Measurements from ENCODE around the gene KCNE5.
"Not testable (repeated sequence)": the region's sequence is repeated elsewhere in the genome, so short reads cannot be mapped to it uniquely, and the experiment has no call there.

KCNE5 gene

GRCh38 chrX:109614951-109615350, 10.0 kb downstream of the KCNE5 start:
- DNase-seq (ENCODE audit: low read depth): no peak

GRCh38 chrX:109601486-109601885, 23.5 kb downstream of the KCNE5 start:
- no peak for DNase-seq (ENCODE audit: low read depth)

- no peak for DNase-seq (ENCODE audit: low read depth)
These were observed 24.7 kb downstream of the KCNE5 start for GRCh38 chrX:109600237-109600651.

- no peak for DNase-seq (ENCODE audit: low read depth)
These were observed 29.0 kb downstream of the KCNE5 start for GRCh38 chrX:109596015-109596414.

- no peak for DNase-seq (ENCODE audit: low read depth)
These were observed 34.8 kb downstream of the KCNE5 start for GRCh38 chrX:109590176-109590575.

- no peak for DNase-seq (ENCODE audit: low read depth)
These were observed 39.5 kb downstream of the KCNE5 start for GRCh38 chrX:109585488-109585887.

- DNase-seq (ENCODE audit: low read depth): no peak
These were observed 46.1 kb downstream of the KCNE5 start for GRCh38 chrX:109578916-109579315.

GRCh38 chrX:109577055-109577454, 47.9 kb downstream of the KCNE5 start:
- DNase-seq (ENCODE audit: low read depth): no peak

- not testable (repeated sequence) for DNase-seq (ENCODE audit: low read depth)
These were observed 48.9 kb downstream of the KCNE5 start for GRCh38 chrX:109576083-109576482.
